HG02571 (cell line): Measurements from ENCODE around the gene CYP2D6.
"Not testable (repeated sequence)": the region's sequence is repeated elsewhere in the genome, so short reads cannot be mapped to it uniquely, and the experiment has no call there.

Source experiments
- ATAC-seq: cut with Tn5 transposase; IDR thresholded peaks from one replicate; pipeline ENCODE4 v1.9.1; 2021; ENCODE audit warnings: mild to moderate bottlenecking, moderate library complexity; ENCODE audit not compliant: unreplicated experiment

Gene CYP2D6

GRCh38 chr22:42130639-42131431 is at the start of gene CYP2D6:
Gene CYP2D6, minus strand, starts transcription at chr22:42130810. Its CDS starts 19 bp downstream, at chr22:42130791.
- not testable (repeated sequence) for ATAC-seq

GRCh38 chr22:42179616-42180015 is 49.0 kb upstream of the CYP2D6 start:
- ATAC-seq = no peak

- ATAC-seq = no peak
Measured at GRCh38 chr22:42178910-42179519, 48.4 kb upstream of the CYP2D6 start.

GRCh38 chr22:42177891-42178336 is 47.3 kb upstream of the CYP2D6 start:
- ATAC-seq = no peak

- ATAC-seq = no peak
Measured at GRCh38 chr22:42176255-42176915, 45.8 kb upstream of the CYP2D6 start.

- no peak for ATAC-seq
Measured at GRCh38 chr22:42174062-42174461, 43.5 kb upstream of the CYP2D6 start.

- ATAC-seq = no peak
Measured at GRCh38 chr22:42173183-42173926, 42.7 kb upstream of the CYP2D6 start.

- no peak for ATAC-seq
Measured at GRCh38 chr22:42172773-42173172, 42.2 kb upstream of the CYP2D6 start.

- no peak for ATAC-seq
Measured at GRCh38 chr22:42171946-42172719, 41.5 kb upstream of the CYP2D6 start.

GRCh38 chr22:42171417-42171816 is 40.8 kb upstream of the CYP2D6 start:
- ATAC-seq = no peak

GRCh38 chr22:42170946-42171345 is 40.3 kb upstream of the CYP2D6 start:
- ATAC-seq = no peak

- no peak for ATAC-seq
Measured at GRCh38 chr22:42169055-42169469, 38.5 kb upstream of the CYP2D6 start.

- no peak for ATAC-seq
Measured at GRCh38 chr22:42168476-42168875, 37.9 kb upstream of the CYP2D6 start.

- ATAC-seq = no peak
Measured at GRCh38 chr22:42167066-42167465, 36.5 kb upstream of the CYP2D6 start.

- ATAC-seq = no peak
Measured at GRCh38 chr22:42164901-42165300, 34.3 kb upstream of the CYP2D6 start.

GRCh38 chr22:42163515-42163914 is 32.9 kb upstream of the CYP2D6 start:
- no peak for ATAC-seq

GRCh38 chr22:42162728-42163489 is 32.3 kb upstream of the CYP2D6 start:
- ATAC-seq = no peak

GRCh38 chr22:42160830-42161696 is 30.5 kb upstream of the CYP2D6 start:
- no peak for ATAC-seq

- no peak for ATAC-seq
Measured at GRCh38 chr22:42160251-42160650, 29.6 kb upstream of the CYP2D6 start.
